ENCODE data around the gene APRT. TPM values are rescaled to one million over a fixed set of nuclear protein-coding genes. Genes with fewer than 3 reads are reported as not detected.

APRT gene
- total RNA-seq, 2 donors from 2014 or later: 200 to 230 TPM

- Histone ChIP-seq H3K27ac (ENCODE audit: low read depth, low read length) (no peak overlapping the region), H3K27me3 (ENCODE audit: control insufficient read depth, insufficient read depth, low read length, poor library complexity, severe bottlenecking) (no peaks in the 10 kb centered on the region), H3K4me3 (ENCODE audit: low read length) (no peak overlapping the region), H3K9ac (ENCODE audit: extremely low read depth, low read length, poor library complexity, severe bottlenecking) (no peak overlapping the region), H3K9me3 (ENCODE audit: control insufficient read depth, low read length) (no peaks in the 10 kb centered on the region), H3K4me1 (ENCODE audit: control insufficient read depth, insufficient read depth, low read length) (no peaks in the 10 kb centered on the region), H3K36me3 (ENCODE audit: control insufficient read depth, insufficient read depth, low read length) (peaks cover 11% of the 10 kb centered on the region)
- H3K27ac Mint-ChIP-seq: no peak overlapping the region
- H3K4me1 Mint-ChIP-seq: peaks cover 4% of the 10 kb centered on the region
- WGBS, 2 experiments (ENCODE audit: insufficient coverage in 1 of 2, insufficient read length in 1 of 2): 86 to 88% methylated on average over 10 to 20 of the region's 20 CpGs
- no peaks in the 10 kb centered on the region for H3K27me3 Mint-ChIP-seq (ENCODE audit: insufficient read depth)
- DNase-seq: no peak
- peaks cover 34% of the 10 kb centered on the region for H3K36me3 Mint-ChIP-seq (ENCODE audit: low read depth)
- H3K9me3 Mint-ChIP-seq: peaks cover 4% of the 10 kb centered on the region
- TF ChIP-seq CTCF (conservative IDR thresholded peaks at IDR 0.05): no peak
- H3K4me3 Mint-ChIP-seq: peak overlapping the region; percentile 91
Measured at GRCh38 chr16:88854306-88855111, 42.8 kb upstream of the APRT start.

GRCh38 chr16:88853325-88853941 is 41.7 kb upstream of the APRT start:
- Mint-ChIP-seq H3K9me3 (peaks cover 4% of the 10 kb centered on the region), H3K4me1 (peaks cover 4% of the 10 kb centered on the region)

GRCh38 chr16:88851616-88852015 is 39.9 kb upstream of the APRT start:
- no peak for TF ChIP-seq CTCF (conservative IDR thresholded peaks at IDR 0.05)
- DNase-seq: no peak
- Histone ChIP-seq H3K27ac (ENCODE audit: low read depth, low read length) (no peak overlapping the region), H3K4me1 (ENCODE audit: control insufficient read depth, insufficient read depth, low read length) (no peaks in the 10 kb centered on the region), H3K27me3 (ENCODE audit: control insufficient read depth, insufficient read depth, low read length, poor library complexity, severe bottlenecking) (no peaks in the 10 kb centered on the region), H3K36me3 (ENCODE audit: control insufficient read depth, insufficient read depth, low read length) (no peaks in the 10 kb centered on the region), H3K4me3 (ENCODE audit: low read length) (no peak overlapping the region), H3K9ac (ENCODE audit: extremely low read depth, low read length, poor library complexity, severe bottlenecking) (no peak overlapping the region), H3K9me3 (ENCODE audit: control insufficient read depth, low read length) (no peaks in the 10 kb centered on the region)
- H3K9me3 Mint-ChIP-seq: peaks cover 4% of the 10 kb centered on the region
- no peak overlapping the region for H3K27ac Mint-ChIP-seq
- H3K4me1 Mint-ChIP-seq: no peaks in the 10 kb centered on the region
- H3K27me3 Mint-ChIP-seq (ENCODE audit: insufficient read depth): no peaks in the 10 kb centered on the region
- 95 to 96% methylated on average over 12 to 19 of the region's 19 CpGs for WGBS, 2 experiments (ENCODE audit: insufficient coverage in 1 of 2, insufficient read length in 1 of 2)
- peaks cover 37% of the 10 kb centered on the region for H3K36me3 Mint-ChIP-seq (ENCODE audit: low read depth)
- no peak overlapping the region for H3K4me3 Mint-ChIP-seq

More at GRCh38 chr16:88853325-88853941, 41.7 kb upstream of the APRT start:
- WGBS, 2 experiments (ENCODE audit: insufficient coverage in 1 of 2, insufficient read length in 1 of 2): 90 to 91% methylated on average over 12 to 17 of the region's 17 CpGs
- no peak overlapping the region for H3K9ac ChIP-seq (ENCODE audit: extremely low read depth, low read length, poor library complexity, severe bottlenecking)
- no peak overlapping the region for H3K4me3 ChIP-seq (ENCODE audit: low read length)
- H3K27me3 ChIP-seq (ENCODE audit: control insufficient read depth, insufficient read depth, low read length, poor library complexity, severe bottlenecking): no peaks in the 10 kb centered on the region
- no peaks in the 10 kb centered on the region for H3K9me3 ChIP-seq (ENCODE audit: control insufficient read depth, low read length)
- no peak overlapping the region for H3K4me3 Mint-ChIP-seq
- no peaks in the 10 kb centered on the region for H3K36me3 ChIP-seq (ENCODE audit: control insufficient read depth, insufficient read depth, low read length)
- H3K4me1 ChIP-seq (ENCODE audit: control insufficient read depth, insufficient read depth, low read length): no peaks in the 10 kb centered on the region
- H3K27ac ChIP-seq (ENCODE audit: low read depth, low read length): no peak overlapping the region
- H3K36me3 Mint-ChIP-seq (ENCODE audit: low read depth): peaks cover 31% of the 10 kb centered on the region
- H3K27me3 Mint-ChIP-seq (ENCODE audit: insufficient read depth): no peaks in the 10 kb centered on the region
- no peak for DNase-seq
- no peak for TF ChIP-seq CTCF (conservative IDR thresholded peaks at IDR 0.05)
- no peak overlapping the region for H3K27ac Mint-ChIP-seq

Measured in endodermal cell (in vitro differentiated cells).